SK-N-SH treated with all-trans-retinoic acid at 6 μM for 48 hours (cell line): Measurements from ENCODE around the gene PLPPR5.

Experiments used
- ATAC-seq: fragments of 200-7000 bp; cut with Tn5 transposase; 3 replicates; pipeline ENCODE4 v1.9.1; 2020; ENCODE audit warnings: mild to moderate bottlenecking, moderate library complexity
- ARNTL ChIP-seq: fragments of 450-650 bp; formaldehyde crosslinking; IDR thresholded peaks from 2 replicates; pipeline ENCODE4 v1.5.0; 2020; ENCODE audit warnings: low read depth, mild to moderate bottlenecking, moderate library complexity, borderline replicate concordance
- BACH2 ChIP-seq: fragments of 250-450 bp; sonication (Bioruptor Pico); IDR thresholded peaks from 2 replicates; pipeline ENCODE4 v1.9.0; 2021; ENCODE audit warnings: mild to moderate bottlenecking, borderline replicate concordance
- CREB5 ChIP-seq: fragments of 250-450 bp; sonication (Bioruptor Pico); IDR thresholded peaks from 2 replicates; pipeline ENCODE4 v1.5.1; 2020; ENCODE audit warnings: low read depth, mild to moderate bottlenecking, moderate library complexity
- CSRNP3 ChIP-seq: fragments of 250-450 bp; sonication (Bioruptor Pico); IDR thresholded peaks from 2 replicates; pipeline ENCODE4 v1.5.1; 2021; ENCODE audit warnings: mild to moderate bottlenecking, moderate library complexity
- GLIS3 ChIP-seq: fragments of 250-450 bp; sonication (Bioruptor Pico); IDR thresholded peaks from 2 replicates; pipeline ENCODE4 v1.5.0; 2020; ENCODE audit warnings: mild to moderate bottlenecking, moderate library complexity
- ISL1 ChIP-seq: fragments of 250-450 bp; sonication (Bioruptor Pico); IDR thresholded peaks from 2 replicates; pipeline ENCODE4 v2.1.2; 2022; ENCODE audit warnings: mild to moderate bottlenecking, moderate library complexity
- OSR1 ChIP-seq: fragments of 250-450 bp; sonication (Bioruptor Pico); IDR thresholded peaks from 2 replicates; pipeline ENCODE4 v1.8.0; 2022; ENCODE audit warnings: moderate library complexity, mild to moderate bottlenecking, inconsistent platforms
- PATZ1 ChIP-seq: fragments of 250-450 bp; sonication (Bioruptor Pico); IDR thresholded peaks from 2 replicates; pipeline ENCODE4 v1.8.0; 2020; ENCODE audit warnings: mild to moderate bottlenecking, moderate library complexity, borderline replicate concordance
- POU6F1 ChIP-seq: fragments of 250-450 bp; sonication (Bioruptor Pico); IDR thresholded peaks from 2 replicates; pipeline ENCODE4 v1.8.0; 2021; ENCODE audit warnings: low read depth, mild to moderate bottlenecking, moderate library complexity, borderline replicate concordance
- RARB ChIP-seq: fragments of 250-450 bp; sonication (Bioruptor Pico); IDR thresholded peaks from 2 replicates; pipeline ENCODE4 v1.8.0; 2021; ENCODE audit warnings: mild to moderate bottlenecking, moderate library complexity
- SNAI2 ChIP-seq: fragments of 250-450 bp; sonication (Bioruptor Pico); IDR thresholded peaks from 2 replicates; pipeline ENCODE4 v1.5.0; 2020; ENCODE audit warnings: mild to moderate bottlenecking, moderate library complexity
- TCF4 ChIP-seq: fragments of 250-450 bp; sonication (Bioruptor Pico); IDR thresholded peaks from 2 replicates; pipeline ENCODE4 v1.8.0; 2021; ENCODE audit warnings: mild to moderate bottlenecking, moderate library complexity, borderline replicate concordance
- TOX ChIP-seq: fragments of 250-450 bp; sonication (Bioruptor Pico); IDR thresholded peaks from 2 replicates; pipeline ENCODE4 v1.8.0; 2021; ENCODE audit warnings: mild to moderate bottlenecking, moderate library complexity, borderline replicate concordance
- TSHZ2 ChIP-seq: fragments of 250-450 bp; sonication (Bioruptor Pico); IDR thresholded peaks from 2 replicates; pipeline ENCODE4 v1.5.0; 2020; ENCODE audit warnings: mild to moderate bottlenecking, moderate library complexity
- ZC3H10 ChIP-seq: fragments of 250-450 bp; sonication (Bioruptor Pico); IDR thresholded peaks from 2 replicates; pipeline ENCODE4 v1.5.1; 2021; ENCODE audit warnings: mild to moderate bottlenecking, moderate library complexity
- ZFP3 ChIP-seq: fragments of 250-450 bp; sonication (Bioruptor Pico); IDR thresholded peaks from 2 replicates; pipeline ENCODE4 v1.5.0; 2020; ENCODE audit warnings: mild to moderate bottlenecking, moderate library complexity
- ZNF8 ChIP-seq: fragments of 450-650 bp; formaldehyde crosslinking; IDR thresholded peaks from 2 replicates; pipeline ENCODE4 v1.5.0; 2020; ENCODE audit warnings: mild to moderate bottlenecking, moderate library complexity

Gene PLPPR5

GRCh38 chr1:98919652-98920051, 85.0 kb downstream of the PLPPR5 start:
- ATAC-seq, result no peak
- TF ChIP-seq BACH2 (CRISPR knock-in tag) (no peak), POU6F1 (CRISPR knock-in tag) (no peak), ZNF8 (CRISPR knock-in tag) (no peak), ZFP3 (CRISPR knock-in tag) (no peak), ISL1 (CRISPR knock-in tag) (no peak), ZC3H10 (CRISPR knock-in tag) (no peak), RARB (CRISPR knock-in tag) (no peak), CREB5 (no peak), OSR1 (no peak), TSHZ2 (CRISPR knock-in tag) (no peak), PATZ1 (no peak)

GRCh38 chr1:98919211-98919610, 85.5 kb downstream of the PLPPR5 start:
- TF ChIP-seq GLIS3 (CRISPR knock-in tag), result no peak
- no peak for TF ChIP-seq CREB5
- no peak for TF ChIP-seq TCF4 (CRISPR knock-in tag)
- TF ChIP-seq ZFP3 (CRISPR knock-in tag), result no peak
- no peak for TF ChIP-seq CSRNP3
- TF ChIP-seq TOX (CRISPR knock-in tag), result no peak
- TF ChIP-seq ZC3H10 (CRISPR knock-in tag), result no peak
- no peak for TF ChIP-seq OSR1
- ATAC-seq, result no peak; the same call in 2 of the 3 replicates

- TF ChIP-seq ZNF8 (CRISPR knock-in tag) (no peak), POU6F1 (CRISPR knock-in tag) (no peak), CREB5 (no peak), RARB (CRISPR knock-in tag) (no peak), GLIS3 (CRISPR knock-in tag) (no peak), SNAI2 (CRISPR knock-in tag) (no peak), ZFP3 (CRISPR knock-in tag) (no peak), ARNTL (CRISPR knock-in tag) (no peak)
- no peak for ATAC-seq
Observed at GRCh38 chr1:98914547-98914946, 90.1 kb downstream of the PLPPR5 start.
